Astrocyte (in vitro differentiated cells and primary cell): Measurements from ENCODE around the gene ANAPC15. TPM values are rescaled to one million over a fixed set of nuclear protein-coding genes. Genes with fewer than 3 reads are reported as not detected.

Experiments used
- DNase-seq: peaks from one replicate; pipeline ENCODE4 v3.0.0-alpha.2; 2010; ENCODE audit warnings: low read depth
- FAIRE-seq: peaks from 2 replicates; lab custom pipeline; 2011; peaks lifted over from hg19 to GRCh38; lab: Jason Lieb, UNC
- H2AFZ ChIP-seq: 2 replicates; pipeline ENCODE4 v1.6.0; 2012; ENCODE audit warnings: low read depth, low read length, inconsistent platforms
- H3K27ac ChIP-seq: 2 replicates; pipeline ENCODE4 v1.5.1; 2011; ENCODE audit warnings: low read depth, low read length, inconsistent platforms
- H3K27me3 ChIP-seq: 2 replicates; pipeline ENCODE4 v1.6.0; 2011; ENCODE audit warnings: low read length, inconsistent platforms; ENCODE audit not compliant: insufficient read depth
- H3K36me3 ChIP-seq: 2 replicates; pipeline ENCODE4 v1.5.1; 2011; ENCODE audit warnings: low read length, inconsistent platforms; ENCODE audit not compliant: insufficient read depth
- H3K4me1 ChIP-seq: 2 replicates; pipeline ENCODE4 v1.5.1; 2011; ENCODE audit warnings: low read length, inconsistent platforms; ENCODE audit not compliant: insufficient read depth
- H3K4me2 ChIP-seq: 2 replicates; pipeline ENCODE4 v1.6.0; 2012; ENCODE audit warnings: low read length, inconsistent platforms
- H3K4me3 ChIP-seq: 2 replicates; pipeline ENCODE4 v1.5.1; 2011; ENCODE audit warnings: low read depth, mild to moderate bottlenecking, low read length, inconsistent platforms; ENCODE audit not compliant: insufficient read depth
- H3K79me2 ChIP-seq: 2 replicates; pipeline ENCODE4 v1.6.0; 2012; ENCODE audit warnings: mild to moderate bottlenecking, low read length, inconsistent platforms; ENCODE audit not compliant: insufficient read depth
- H3K9ac ChIP-seq: 2 replicates; pipeline ENCODE4 v1.6.0; 2012; ENCODE audit warnings: mild to moderate bottlenecking, low read length, inconsistent platforms
- H3K9me3 ChIP-seq: 2 replicates; pipeline ENCODE4 v1.5.1; 2012; ENCODE audit warnings: low read depth, mild to moderate bottlenecking, low read length, inconsistent platforms; ENCODE audit not compliant: insufficient read depth
- H4K20me1 ChIP-seq: 2 replicates; pipeline ENCODE4 v1.6.0; 2012; ENCODE audit warnings: low read length, inconsistent platforms; ENCODE audit not compliant: insufficient read depth
- H3K27ac Mint-ChIP-seq: one replicate; pipeline ENCODE4 v1.8.0; 2021; ENCODE audit warnings: mild to moderate bottlenecking, mixed read lengths; ENCODE audit not compliant: unreplicated experiment
- H3K27me3 Mint-ChIP-seq: one replicate; pipeline ENCODE4 v1.8.0; 2021; ENCODE audit warnings: low read depth, mixed read lengths; ENCODE audit not compliant: unreplicated experiment
- H3K36me3 Mint-ChIP-seq: one replicate; pipeline ENCODE4 v1.8.0; 2021; ENCODE audit warnings: low read depth, mixed read lengths; ENCODE audit not compliant: unreplicated experiment
- H3K4me1 Mint-ChIP-seq: one replicate; pipeline ENCODE4 v1.8.0; 2021; ENCODE audit warnings: low read depth, mixed read lengths; ENCODE audit not compliant: unreplicated experiment
- H3K4me3 Mint-ChIP-seq: one replicate; pipeline ENCODE4 v1.8.0; 2021; ENCODE audit warnings: mild to moderate bottlenecking, moderate library complexity, mixed read lengths; ENCODE audit not compliant: unreplicated experiment
- H3K9me3 Mint-ChIP-seq: one replicate; pipeline ENCODE4 v1.8.0; 2021; ENCODE audit warnings: mild to moderate bottlenecking, mixed read lengths; ENCODE audit not compliant: unreplicated experiment
- EZH2 ChIP-seq: IDR thresholded peaks from 2 replicates; pipeline ENCODE4 v1.6.1; 2012; ENCODE audit warnings: mild to moderate bottlenecking, low read length, inconsistent platforms; ENCODE audit not compliant: insufficient read depth
- total RNA-seq: library from RNA; stranded (reverse); gene quantifications from 2 replicates; pipeline ENCODE4 v1.2.1, GENCODE V29; 2021
- TF ChIP-seq, protein P1 (sequence below): IDR thresholded peaks from 2 replicates; pipeline ENCODE4 v1.5.1; 2011; ENCODE audit warnings: low read depth, mild to moderate bottlenecking, inconsistent platforms, low read length, moderate library complexity; ENCODE audit not compliant: insufficient read depth

Gene ANAPC15
- total RNA-seq, 1 donor from 2014 or later, result 39.0 TPM

DNA sequence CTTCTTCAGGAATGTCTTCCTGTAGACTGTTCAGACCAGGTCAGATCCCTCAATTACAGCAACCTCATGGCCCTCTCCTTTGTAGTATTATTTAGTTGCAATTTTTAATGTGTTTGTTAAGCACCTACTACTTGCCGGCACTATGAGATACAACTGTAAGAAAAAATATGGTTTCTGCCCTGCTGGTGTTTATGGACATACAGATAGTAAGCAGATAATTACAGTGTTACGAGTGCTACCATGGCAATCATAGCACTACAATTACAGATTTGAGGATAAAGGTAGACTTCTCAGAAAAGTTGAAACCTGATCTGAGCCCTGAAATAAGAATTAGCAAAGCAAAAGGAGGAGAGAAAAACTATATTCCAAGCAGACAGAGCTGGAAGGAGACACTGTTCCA is 29.1 kb downstream of the ANAPC15 start:
- Histone ChIP-seq H3K9ac (no peak overlapping the region), H3K9me3 (no peaks in the 10 kb centered on the region), H3K27ac (no peak overlapping the region)

DNA sequence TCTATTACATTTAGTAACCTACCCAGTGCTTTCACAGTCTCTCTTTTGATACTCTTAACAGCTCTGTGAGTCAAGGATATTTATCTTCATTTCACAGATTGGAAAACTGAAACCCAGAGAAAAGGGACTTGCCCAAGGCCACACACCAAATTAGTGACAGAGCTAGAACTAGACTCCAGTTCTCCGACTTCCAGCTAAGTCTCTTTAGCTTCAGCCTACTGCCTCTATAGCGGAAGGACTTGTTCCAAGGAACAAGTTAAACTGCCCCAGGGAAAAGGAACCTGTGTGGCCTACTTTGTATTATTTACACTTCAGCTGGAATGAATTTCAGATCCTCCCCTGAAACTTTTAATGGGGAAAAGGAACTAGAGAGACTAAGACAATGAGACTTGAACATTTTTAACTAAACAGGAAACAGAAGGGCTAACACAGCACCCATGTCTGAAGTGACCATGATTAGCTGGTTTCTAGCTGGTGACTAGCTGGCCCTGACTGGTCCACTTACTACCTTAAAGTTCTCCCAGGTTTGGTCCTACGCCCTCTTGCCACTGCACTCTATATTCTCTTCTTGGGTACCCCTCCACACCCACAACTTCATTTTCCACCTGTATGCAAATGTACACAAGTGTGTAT is 30.6 kb downstream of the ANAPC15 start:
- H4K20me1 ChIP-seq, result no peaks in the 10 kb centered on the region
- Mint-ChIP-seq H3K4me3 (peak overlapping the region; percentile 78), H3K9me3 (no peaks in the 10 kb centered on the region), H3K4me1 (peaks cover 11% of the 10 kb centered on the region), H3K27ac (peak overlapping the region; percentile 82), H3K36me3 (no peaks in the 10 kb centered on the region), H3K27me3 (no peaks in the 10 kb centered on the region)
- H3K79me2 ChIP-seq, result peaks cover 32% of the 10 kb centered on the region
- no peak overlapping the region for H3K4me2 ChIP-seq
- no peaks in the 10 kb centered on the region for H3K36me3 ChIP-seq
- no peaks in the 10 kb centered on the region for H3K9me3 ChIP-seq
- FAIRE-seq, result no peak
- H3K9ac ChIP-seq, result no peak overlapping the region
- peaks cover 22% of the 10 kb centered on the region for H3K4me1 ChIP-seq
- H3K27me3 ChIP-seq, result no peaks in the 10 kb centered on the region
- TF ChIP-seq EZH2, result no peak
- TF ChIP-seq, protein P1, sequence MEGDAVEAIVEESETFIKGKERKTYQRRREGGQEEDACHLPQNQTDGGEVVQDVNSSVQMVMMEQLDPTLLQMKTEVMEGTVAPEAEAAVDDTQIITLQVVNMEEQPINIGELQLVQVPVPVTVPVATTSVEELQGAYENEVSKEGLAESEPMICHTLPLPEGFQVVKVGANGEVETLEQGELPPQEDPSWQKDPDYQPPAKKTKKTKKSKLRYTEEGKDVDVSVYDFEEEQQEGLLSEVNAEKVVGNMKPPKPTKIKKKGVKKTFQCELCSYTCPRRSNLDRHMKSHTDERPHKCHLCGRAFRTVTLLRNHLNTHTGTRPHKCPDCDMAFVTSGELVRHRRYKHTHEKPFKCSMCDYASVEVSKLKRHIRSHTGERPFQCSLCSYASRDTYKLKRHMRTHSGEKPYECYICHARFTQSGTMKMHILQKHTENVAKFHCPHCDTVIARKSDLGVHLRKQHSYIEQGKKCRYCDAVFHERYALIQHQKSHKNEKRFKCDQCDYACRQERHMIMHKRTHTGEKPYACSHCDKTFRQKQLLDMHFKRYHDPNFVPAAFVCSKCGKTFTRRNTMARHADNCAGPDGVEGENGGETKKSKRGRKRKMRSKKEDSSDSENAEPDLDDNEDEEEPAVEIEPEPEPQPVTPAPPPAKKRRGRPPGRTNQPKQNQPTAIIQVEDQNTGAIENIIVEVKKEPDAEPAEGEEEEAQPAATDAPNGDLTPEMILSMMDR, result no peak
- DNase-seq, result no peak
- no peak overlapping the region for H3K4me3 ChIP-seq
- H2AFZ ChIP-seq, result no peak overlapping the region
- no peak overlapping the region for H3K27ac ChIP-seq

More for the DNA sequence above, 29.1 kb downstream of the ANAPC15 start:
- peaks cover 7% of the 10 kb centered on the region for H3K36me3 ChIP-seq
- peaks cover 18% of the 10 kb centered on the region for H3K79me2 ChIP-seq
- no peak overlapping the region for H3K4me3 ChIP-seq
- H3K27me3 Mint-ChIP-seq, result no peaks in the 10 kb centered on the region
- DNase-seq (no peak), FAIRE-seq (no peak)
- peaks cover 16% of the 10 kb centered on the region for H3K4me1 ChIP-seq
- H3K27ac Mint-ChIP-seq, result no peak overlapping the region
- H3K36me3 Mint-ChIP-seq, result no peaks in the 10 kb centered on the region
- no peak overlapping the region for H3K4me3 Mint-ChIP-seq
- H2AFZ ChIP-seq, result no peak overlapping the region
- H3K9me3 Mint-ChIP-seq, result no peaks in the 10 kb centered on the region
- no peaks in the 10 kb centered on the region for H4K20me1 ChIP-seq
- H3K4me1 Mint-ChIP-seq, result peaks cover 10% of the 10 kb centered on the region
- TF ChIP-seq, protein P1, result no peak
- TF ChIP-seq EZH2, result no peak
- no peak overlapping the region for H3K4me2 ChIP-seq
- H3K27me3 ChIP-seq, result no peaks in the 10 kb centered on the region

GRCh38 chr11:72081184-72081644 is 31.3 kb downstream of the ANAPC15 start:
- Mint-ChIP-seq H3K27ac (peak overlapping the region; percentile 82), H3K27me3 (no peaks in the 10 kb centered on the region), H3K4me1 (peaks cover 11% of the 10 kb centered on the region), H3K4me3 (peak overlapping the region; percentile 91), H3K9me3 (no peaks in the 10 kb centered on the region), H3K36me3 (no peaks in the 10 kb centered on the region)
- Histone ChIP-seq H3K4me2 (peak overlapping the region; percentile 95), H3K27ac (peak overlapping the region; percentile 85), H3K9me3 (no peaks in the 10 kb centered on the region), H3K9ac (peak overlapping the region; percentile 85), H3K4me3 (peak overlapping the region; percentile 65), H4K20me1 (no peaks in the 10 kb centered on the region), H3K27me3 (no peaks in the 10 kb centered on the region), H3K79me2 (peaks cover 39% of the 10 kb centered on the region), H3K4me1 (peaks cover 22% of the 10 kb centered on the region), H3K36me3 (no peaks in the 10 kb centered on the region), H2AFZ (peak overlapping the region; percentile 93)
- DNase-seq (no peak), FAIRE-seq (no peak)
- TF ChIP-seq EZH2, result no peak
- TF ChIP-seq, protein P1, result no peak
